Natural killer cell (primary cell): ENCODE data around the gene ZNF488. TPM values are rescaled to one million over a fixed set of nuclear protein-coding genes. Genes with fewer than 3 reads are reported as not detected.

Source experiments
- ATAC-seq, 3 donors: fragments of 150-1000 bp in 2 of 3; fragments of 200-7000 bp in 1 of 3; cut with Tn5 transposase; 1 replicate in 1 of 3; 2 replicates in 2 of 3; pipeline ENCODE4 v1.10.0; 2021; ENCODE audit warnings: mild to moderate bottlenecking in 2 of 3, moderate library complexity in 2 of 3
- DNase-seq, 2 donors: peaks; one replicate each; pipeline versions ENCODE4 v3.0.0 to v3.0.0-alpha.2; 2013 to 2021; ENCODE audit warnings: mixed read lengths in 1 of 2
- H3K27ac ChIP-seq: one replicate; pipeline ENCODE4 v1.5.1; 2013; ENCODE audit warnings: mild to moderate bottlenecking, low read length
- H3K27me3 ChIP-seq: one replicate; pipeline ENCODE4 v1.6.1; 2013; ENCODE audit warnings: low read length; ENCODE audit not compliant: control insufficient read depth, insufficient read depth
- H3K36me3 ChIP-seq: one replicate; pipeline ENCODE4 v1.6.1; 2013; ENCODE audit warnings: low read length; ENCODE audit not compliant: control insufficient read depth, insufficient read depth
- H3K4me1 ChIP-seq: one replicate; pipeline ENCODE4 v1.6.1; 2013; ENCODE audit warnings: low read length; ENCODE audit not compliant: control insufficient read depth, insufficient read depth
- H3K4me3 ChIP-seq: one replicate; pipeline ENCODE4 v1.5.1; 2013; ENCODE audit warnings: low read length
- H3K9me3 ChIP-seq: one replicate; pipeline ENCODE4 v1.6.1; 2013; ENCODE audit warnings: low read length; ENCODE audit not compliant: control insufficient read depth, insufficient read depth
- H3K27ac Mint-ChIP-seq, 2 donors: one replicate each; pipeline ENCODE4 v1.8.0; 2022; ENCODE audit warnings: mild to moderate bottlenecking in 2 of 2, mixed read lengths in 2 of 2, moderate library complexity in 1 of 2
- H3K27me3 Mint-ChIP-seq, 2 donors: one replicate each; pipeline ENCODE4 v1.8.0; 2022; ENCODE audit warnings: low read depth in 2 of 2, mixed read lengths in 2 of 2
- H3K36me3 Mint-ChIP-seq: one replicate; pipeline ENCODE4 v1.8.0; 2022; ENCODE audit warnings: mixed read lengths
- H3K4me1 Mint-ChIP-seq, 2 donors: one replicate each; pipeline ENCODE4 v1.8.0; 2022; ENCODE audit warnings: mixed read lengths in 2 of 2
- H3K4me3 Mint-ChIP-seq: one replicate; pipeline ENCODE4 v1.8.0; 2022; ENCODE audit warnings: mild to moderate bottlenecking, moderate library complexity, mixed read lengths
- H3K9me3 Mint-ChIP-seq, 2 donors: one replicate each; pipeline ENCODE4 v1.8.0; 2022; ENCODE audit warnings: mixed read lengths in 2 of 2
- CTCF ChIP-seq: fragments of 200-600 bp; IDR thresholded peaks from one replicate; pipeline ENCODE4 v1.8.0; 2022; ENCODE audit warnings: antibody characterized with exemption
- WGBS: methylation state at CpG from one replicate; pipeline ENCODE4 v1.1.7; 2013; ENCODE audit warnings: missing lambda C conversion rate; ENCODE audit not compliant: insufficient coverage; 5-methylcytosine and 5-hydroxymethylcytosine counted together
- intact Hi-C: fragments of 100-400 bp; cut with micrococcal nuclease; formaldehyde crosslinking; loops from one replicate; pipeline ENCODE4 v1.14.2; 2022
- total RNA-seq, 4 donors: library from RNA; stranded (reverse); fragments of 120-200 nt in 1 of 4; gene quantifications; one replicate each; pipeline versions ENCODE4 v1.2.3 to v1.2.4, GENCODE V29; 2013 to 2022

ZNF488 gene
- total RNA-seq, 3 donors from 2014 or later (not counting 1 experiment from before 2014, with no cell fraction given) = not detected

DNA sequence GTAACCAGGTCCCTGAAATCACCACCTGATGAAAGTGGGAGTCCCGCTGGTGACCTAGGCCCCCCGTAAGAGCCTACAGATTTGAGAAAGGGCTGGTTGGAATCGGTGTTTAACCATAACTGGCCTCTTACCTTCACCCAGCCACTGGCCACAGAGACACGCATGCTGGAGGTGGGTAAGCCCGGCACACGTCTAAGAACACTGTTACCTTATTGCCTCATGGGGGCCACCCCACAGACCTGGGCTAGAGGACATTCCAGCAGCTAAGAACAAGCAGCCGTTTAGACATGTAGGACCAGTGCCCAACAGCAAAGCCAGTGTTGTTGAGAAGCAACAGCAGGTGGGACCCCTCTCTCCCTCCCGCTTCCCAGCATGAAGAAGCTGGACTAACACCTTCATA lies 64.3 kb downstream of the ZNF488 start:
- H3K4me1 Mint-ChIP-seq = no peaks in the 10 kb centered on the region
- H3K27me3 ChIP-seq = no peaks in the 10 kb centered on the region
- H3K9me3 Mint-ChIP-seq = no peaks in the 10 kb centered on the region
- H3K4me3 ChIP-seq = no peak overlapping the region
- intact Hi-C loops = no loop called here
- TF ChIP-seq CTCF = no peak
- no peak for DNase-seq
- H3K27ac ChIP-seq = no peak overlapping the region
- H3K27ac Mint-ChIP-seq = no peak overlapping the region
- H3K36me3 Mint-ChIP-seq = no peaks in the 10 kb centered on the region
- no peaks in the 10 kb centered on the region for H3K36me3 ChIP-seq
- WGBS = 92% methylated on average over 8 of the region's 8 CpGs
- H3K4me1 ChIP-seq = no peaks in the 10 kb centered on the region
- no peaks in the 10 kb centered on the region for H3K9me3 ChIP-seq
- no peak for ATAC-seq
- no peak overlapping the region for H3K4me3 Mint-ChIP-seq
- peaks cover 0 to 3% of the 10 kb centered on the region in 2 donors for H3K27me3 Mint-ChIP-seq

- H3K27ac Mint-ChIP-seq = no peak overlapping the region
- intact Hi-C loops = no loop called here
- H3K27me3 ChIP-seq = no peaks in the 10 kb centered on the region
- no peaks in the 10 kb centered on the region for H3K36me3 Mint-ChIP-seq
- WGBS = 92% methylated on average over 9 of the region's 9 CpGs
- no peak overlapping the region for H3K4me3 ChIP-seq
- H3K4me1 Mint-ChIP-seq = no peaks in the 10 kb centered on the region
- H3K9me3 ChIP-seq = no peaks in the 10 kb centered on the region
- no peak overlapping the region for H3K27ac ChIP-seq
- DNase-seq = no peak
- no peaks in the 10 kb centered on the region for H3K36me3 ChIP-seq
- H3K4me1 ChIP-seq = no peaks in the 10 kb centered on the region
- no peak for ATAC-seq
- H3K4me3 Mint-ChIP-seq = no peak overlapping the region
- no peak for TF ChIP-seq CTCF
- H3K9me3 Mint-ChIP-seq = no peaks in the 10 kb centered on the region
- H3K27me3 Mint-ChIP-seq = peaks cover 0 to 3% of the 10 kb centered on the region in 2 donors
These were observed 65.4 kb downstream of the ZNF488 start for GRCh38 chr10:47318706-47319105.

- H3K27ac ChIP-seq = no peak overlapping the region
- H3K27me3 ChIP-seq = no peaks in the 10 kb centered on the region
- Mint-ChIP-seq H3K27ac (no peak overlapping the region), H3K36me3 (no peaks in the 10 kb centered on the region), H3K4me3 (no peak overlapping the region), H3K4me1 (no peaks in the 10 kb centered on the region), H3K9me3 (no peaks in the 10 kb centered on the region), H3K27me3 (peaks cover 0 to 3% of the 10 kb centered on the region in 2 donors)
- no peaks in the 10 kb centered on the region for H3K9me3 ChIP-seq
- no peak overlapping the region for H3K4me3 ChIP-seq
- TF ChIP-seq CTCF = no peak
- intact Hi-C loops = no loop called here
- H3K4me1 ChIP-seq = no peaks in the 10 kb centered on the region
- no peak for DNase-seq
- WGBS = 87% methylated on average over 4 of the region's 4 CpGs
- no peak for ATAC-seq
- H3K36me3 ChIP-seq = no peaks in the 10 kb centered on the region
These were observed 66.8 kb downstream of the ZNF488 start for GRCh38 chr10:47317251-47317650.

- Mint-ChIP-seq H3K27ac (no peak overlapping the region), H3K4me3 (no peak overlapping the region)
- no peaks in the 10 kb centered on the region for H3K36me3 ChIP-seq
These were observed 68.0 kb downstream of the ZNF488 start for GRCh38 chr10:47316131-47316530.

More at GRCh38 chr10:47316131-47316530, 68.0 kb downstream of the ZNF488 start:
- peaks cover 2% of the 10 kb centered on the region for H3K4me1 ChIP-seq
- WGBS = 82% methylated on average over 5 of the region's 5 CpGs
- H3K4me3 ChIP-seq = no peak overlapping the region
- H3K9me3 Mint-ChIP-seq = no peaks in the 10 kb centered on the region
- no peak for DNase-seq
- no peaks in the 10 kb centered on the region for H3K36me3 Mint-ChIP-seq
- H3K27ac ChIP-seq = no peak overlapping the region
- intact Hi-C loops = no loop called here
- no peak for ATAC-seq
- H3K4me1 Mint-ChIP-seq = no peaks in the 10 kb centered on the region
- no peak for TF ChIP-seq CTCF
- peaks cover 0 to 3% of the 10 kb centered on the region in 2 donors for H3K27me3 Mint-ChIP-seq
- H3K27me3 ChIP-seq = no peaks in the 10 kb centered on the region
- no peaks in the 10 kb centered on the region for H3K9me3 ChIP-seq
